H9 (cell line): ENCODE measurements around the gene PON2. TPM values are rescaled to one million over a fixed set of nuclear protein-coding genes. Genes with fewer than 3 reads are reported as not detected.

Experiments used
- DNase-seq: peaks from one replicate; pipeline ENCODE4 v3.0.0-alpha.2; 2017
- H2AFZ ChIP-seq: one replicate; pipeline ENCODE4 v1.6.1; 2013; ENCODE audit warnings: mild to moderate bottlenecking, low read length, control low read depth, moderate library complexity
- H2AK5ac ChIP-seq: 2 replicates; pipeline ENCODE4 v1.6.1; 2013; ENCODE audit warnings: low read length, control low read depth, mixed read lengths; ENCODE audit not compliant: insufficient read length
- H2BK120ac ChIP-seq: one replicate; pipeline ENCODE4 v1.6.1; 2013; ENCODE audit warnings: low read depth, mild to moderate bottlenecking, low read length, control low read depth, inconsistent platforms; ENCODE audit not compliant: poor library complexity, severe bottlenecking
- H2BK12ac ChIP-seq: 2 replicates; pipeline ENCODE4 v1.6.1; 2013; ENCODE audit warnings: low read length, control low read depth, mixed read lengths, low read depth; ENCODE audit not compliant: insufficient read length
- H2BK15ac ChIP-seq: 2 replicates; pipeline ENCODE4 v1.6.1; 2013; ENCODE audit warnings: low read depth, low read length, control low read depth
- H2BK20ac ChIP-seq: one replicate; pipeline ENCODE4 v1.6.1; 2013; ENCODE audit warnings: low read depth, mild to moderate bottlenecking, low read length, control low read depth, inconsistent platforms; ENCODE audit not compliant: poor library complexity, severe bottlenecking
- H2BK5ac ChIP-seq: 2 replicates; pipeline ENCODE4 v1.6.1; 2013; ENCODE audit warnings: low read length, control low read depth, mixed read lengths; ENCODE audit not compliant: insufficient read length
- H3K14ac ChIP-seq: 2 replicates; pipeline ENCODE4 v1.6.1; 2013; ENCODE audit warnings: low read length, control low read depth; ENCODE audit not compliant: insufficient read depth
- H3K18ac ChIP-seq: 2 replicates; pipeline ENCODE4 v1.6.1; 2013; ENCODE audit warnings: low read depth, mild to moderate bottlenecking, mixed read lengths, low read length, control low read depth; ENCODE audit not compliant: insufficient read length
- H3K23ac ChIP-seq: 2 replicates; pipeline ENCODE4 v1.6.1; 2013; ENCODE audit warnings: low read length, control low read depth, mixed read lengths, low read depth; ENCODE audit not compliant: insufficient read length
- H3K23me2 ChIP-seq: 2 replicates; pipeline ENCODE4 v1.6.1; 2013; ENCODE audit warnings: low read depth, mild to moderate bottlenecking, mixed read lengths, low read length, control low read depth; ENCODE audit not compliant: insufficient read length, poor library complexity, severe bottlenecking
- H3K27ac ChIP-seq: 2 replicates; pipeline ENCODE4 v1.5.1; 2013; ENCODE audit warnings: low read length, control low read depth, mixed read lengths, low read depth; ENCODE audit not compliant: insufficient read length
- H3K27me3 ChIP-seq: 2 replicates; pipeline ENCODE4 v1.6.1; 2013; ENCODE audit warnings: low read length, control low read depth, inconsistent platforms; ENCODE audit not compliant: insufficient read depth
- H3K4ac ChIP-seq: 2 replicates; pipeline ENCODE4 v1.6.1; 2013; ENCODE audit warnings: low read depth, mild to moderate bottlenecking, control low read depth, inconsistent platforms, low read length, moderate library complexity
- H3K4me1 ChIP-seq: 2 replicates; pipeline ENCODE4 v1.6.1; 2013; ENCODE audit warnings: low read length, control low read depth, inconsistent platforms; ENCODE audit not compliant: insufficient read depth
- H3K4me2 ChIP-seq: 2 replicates; pipeline ENCODE4 v1.6.1; 2013; ENCODE audit warnings: low read length, control low read depth, mixed read lengths; ENCODE audit not compliant: insufficient read length, insufficient read depth
- H3K56ac ChIP-seq: 2 replicates; pipeline ENCODE4 v1.6.1; 2013; ENCODE audit warnings: low read depth, mild to moderate bottlenecking, mixed read lengths, low read length, control low read depth; ENCODE audit not compliant: insufficient read length
- H3K79me1 ChIP-seq: 2 replicates; pipeline ENCODE4 v1.6.1; 2013; ENCODE audit warnings: low read depth, mild to moderate bottlenecking, moderate library complexity, low read length, control low read depth, inconsistent platforms; ENCODE audit not compliant: insufficient read depth, poor library complexity, severe bottlenecking
- H3K79me2 ChIP-seq: 2 replicates; pipeline ENCODE4 v1.6.1; 2013; ENCODE audit warnings: low read length, control low read depth, inconsistent platforms; ENCODE audit not compliant: insufficient read depth
- H3K9ac ChIP-seq: 2 replicates; pipeline ENCODE4 v1.6.1; 2013; ENCODE audit warnings: low read length, control low read depth, mixed read lengths; ENCODE audit not compliant: insufficient read length; ENCODE audit errors: extremely low read depth
- H3K9me3 ChIP-seq: one replicate; pipeline ENCODE4 v1.6.1; 2013; ENCODE audit warnings: low read depth, low read length, inconsistent platforms; ENCODE audit not compliant: control insufficient read depth
- H3T11ph ChIP-seq: one replicate; pipeline ENCODE4 v1.6.1; 2013; ENCODE audit warnings: mild to moderate bottlenecking, low read length, control low read depth, inconsistent platforms
- H4K20me1 ChIP-seq: one replicate; pipeline ENCODE4 v1.6.1; 2013; ENCODE audit not compliant: control insufficient read depth, insufficient read length, insufficient read depth
- H4K5ac ChIP-seq: 2 replicates; pipeline ENCODE4 v1.6.1; 2013; ENCODE audit warnings: low read depth, mild to moderate bottlenecking, mixed read lengths, low read length, control low read depth; ENCODE audit not compliant: insufficient read length
- H4K8ac ChIP-seq: replicated peaks from 2 replicates; pipeline ENCODE4 v1.6.1; 2013; ENCODE audit warnings: low read length, control low read depth, mixed read lengths, low read depth; ENCODE audit not compliant: insufficient read length
- H4K91ac ChIP-seq: 2 replicates; pipeline ENCODE4 v1.6.1; 2013; ENCODE audit warnings: low read depth, mild to moderate bottlenecking, moderate library complexity, mixed read lengths, low read length, control low read depth; ENCODE audit not compliant: insufficient read length
- H3K27ac Mint-ChIP-seq, 3 experiments: 2 replicates in 2 of 3; 3 replicates in 1 of 3; pipeline ENCODE4 v1.8.0; 2020 to 2021; ENCODE audit warnings: mixed read lengths in 3 of 3, mild to moderate bottlenecking in 1 of 3, moderate library complexity in 1 of 3
- H3K27me3 Mint-ChIP-seq: 2 replicates; pipeline ENCODE4 v1.8.0; 2021; ENCODE audit warnings: low read depth, mild to moderate bottlenecking, moderate library complexity, mixed read lengths
- H3K36me3 Mint-ChIP-seq, 3 experiments: 2 replicates in 2 of 3; 3 replicates in 1 of 3; pipeline ENCODE4 v1.8.0; 2020 to 2021; ENCODE audit warnings: low read depth in 3 of 3, mixed read lengths in 3 of 3; ENCODE audit not compliant: insufficient read depth in 1 of 3
- H3K4me1 Mint-ChIP-seq, 2 experiments: 2 replicates each; pipeline ENCODE4 v1.8.0; 2020; ENCODE audit warnings: mixed read lengths in 2 of 2
- H3K4me3 Mint-ChIP-seq, 2 experiments: 2 replicates in 1 of 2; 3 replicates in 1 of 2; pipeline ENCODE4 v1.8.0; 2020 to 2021; ENCODE audit warnings: mild to moderate bottlenecking in 2 of 2, mixed read lengths in 2 of 2, moderate library complexity in 1 of 2
- H3K9me3 Mint-ChIP-seq, 2 experiments: 2 replicates in 1 of 2; 3 replicates in 1 of 2; pipeline ENCODE4 v1.8.0; 2020; ENCODE audit warnings: mild to moderate bottlenecking in 2 of 2, mixed read lengths in 2 of 2, moderate library complexity in 1 of 2
- WGBS: extraction: QIAGEN DNeasy Blood & Tissue Kit; methylation state at CpG from one replicate; pipeline ENCODE4 v1.1.7; 2013; ENCODE audit warnings: missing lambda C conversion rate, low lambda C conversion rate, mixed read lengths; ENCODE audit not compliant: insufficient read length; ENCODE audit errors: extremely low coverage; 5-methylcytosine and 5-hydroxymethylcytosine counted together
- total RNA-seq: library from RNA; stranded (reverse); gene quantifications from 2 replicates; pipeline ENCODE4 v1.2.1, GENCODE V29; 2021
- TF ChIP-seq, protein P1 (sequence below): fragments of 200-600 bp; sonication (generic); conservative IDR thresholded peaks from 3 replicates; pipeline ENCODE4 v1.8.0; 2021; ENCODE audit warnings: antibody characterized with exemption, mild to moderate bottlenecking

PON2 gene
- total RNA-seq, 1 experiment from 2014 or later: 26.7 TPM

DNA sequence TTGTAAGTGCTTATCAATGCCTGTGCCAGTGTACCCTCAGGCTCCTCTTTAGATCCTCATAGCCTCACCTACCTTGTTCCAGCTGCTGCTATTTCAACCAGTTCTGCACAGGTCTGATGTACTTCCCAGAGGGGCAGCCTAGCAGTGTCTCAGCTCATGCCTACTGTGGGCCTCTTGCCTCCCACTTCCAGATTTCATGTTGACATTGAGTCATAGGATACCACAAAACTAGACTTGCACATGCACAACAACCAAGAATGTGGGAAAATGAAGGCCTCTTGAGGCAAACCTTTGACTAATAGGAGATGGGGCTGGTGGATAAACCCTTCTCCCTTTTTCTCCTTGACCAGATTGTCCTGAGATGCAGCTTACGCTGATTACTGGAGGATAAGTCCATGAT lies 69.7 kb downstream of the PON2 start:
- H3K4me1 Mint-ChIP-seq: no peaks in the 10 kb centered on the region

More for the DNA sequence above, 69.7 kb downstream of the PON2 start:
- Histone ChIP-seq H3K56ac (no peak overlapping the region), H3K27me3 (no peaks in the 10 kb centered on the region), H3K4ac (no peak overlapping the region), H3K4me2 (no peak overlapping the region), H3K79me1 (no peaks in the 10 kb centered on the region), H2AK5ac (no peak overlapping the region), H3K18ac (no peak overlapping the region), H4K91ac (no peak overlapping the region), H3K9ac (no peak overlapping the region), H2BK15ac (no peak overlapping the region), H2BK20ac (no peak overlapping the region), H2BK12ac (no peak overlapping the region), H4K8ac (no peak overlapping the region), H3K79me2 (no peaks in the 10 kb centered on the region), H3K4me1 (no peaks in the 10 kb centered on the region), H4K5ac (no peak overlapping the region), H2BK5ac (no peak overlapping the region), H4K20me1 (no peaks in the 10 kb centered on the region), H3K23me2 (no peaks in the 10 kb centered on the region), H3K14ac (no peak overlapping the region), H2BK120ac (no peak overlapping the region), H3K23ac (no peak overlapping the region), H3T11ph (no peak overlapping the region), H2AFZ (no peak overlapping the region), H3K9me3 (no peaks in the 10 kb centered on the region), H3K27ac (no peak overlapping the region)
- H3K9me3 Mint-ChIP-seq: no peaks in the 10 kb centered on the region
- no CpG with 5 or more reads among the region's 1 CpG for WGBS
- no peaks in the 10 kb centered on the region for H3K27me3 Mint-ChIP-seq
- no peak overlapping the region for H3K4me3 Mint-ChIP-seq
- TF ChIP-seq, protein P1, sequence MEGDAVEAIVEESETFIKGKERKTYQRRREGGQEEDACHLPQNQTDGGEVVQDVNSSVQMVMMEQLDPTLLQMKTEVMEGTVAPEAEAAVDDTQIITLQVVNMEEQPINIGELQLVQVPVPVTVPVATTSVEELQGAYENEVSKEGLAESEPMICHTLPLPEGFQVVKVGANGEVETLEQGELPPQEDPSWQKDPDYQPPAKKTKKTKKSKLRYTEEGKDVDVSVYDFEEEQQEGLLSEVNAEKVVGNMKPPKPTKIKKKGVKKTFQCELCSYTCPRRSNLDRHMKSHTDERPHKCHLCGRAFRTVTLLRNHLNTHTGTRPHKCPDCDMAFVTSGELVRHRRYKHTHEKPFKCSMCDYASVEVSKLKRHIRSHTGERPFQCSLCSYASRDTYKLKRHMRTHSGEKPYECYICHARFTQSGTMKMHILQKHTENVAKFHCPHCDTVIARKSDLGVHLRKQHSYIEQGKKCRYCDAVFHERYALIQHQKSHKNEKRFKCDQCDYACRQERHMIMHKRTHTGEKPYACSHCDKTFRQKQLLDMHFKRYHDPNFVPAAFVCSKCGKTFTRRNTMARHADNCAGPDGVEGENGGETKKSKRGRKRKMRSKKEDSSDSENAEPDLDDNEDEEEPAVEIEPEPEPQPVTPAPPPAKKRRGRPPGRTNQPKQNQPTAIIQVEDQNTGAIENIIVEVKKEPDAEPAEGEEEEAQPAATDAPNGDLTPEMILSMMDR: no peak
- H3K36me3 Mint-ChIP-seq: no peaks in the 10 kb centered on the region
- DNase-seq: no peak
- no peak overlapping the region for H3K27ac Mint-ChIP-seq
